NCI-H460 (cell line): ENCODE results near the gene NFIA. TPM values are rescaled to one million over a fixed set of nuclear protein-coding genes. Genes with fewer than 3 reads are reported as not detected.

Experiments
- DNase-seq: peaks from one replicate; pipeline ENCODE4 v3.0.0-alpha.2; 2016; ENCODE audit warnings: low read depth; ENCODE audit errors: extremely low read depth
- total RNA-seq: library from RNA; depleted of rRNA; stranded (reverse); fragments of >200 nt; shearing (Covaris generic); gene quantifications from 2 replicates; pipeline ENCODE4 v1.2.3, GENCODE V29; 2014

Gene NFIA
- total RNA-seq, 1 experiment from 2014 or later: 16.9 TPM

- DNase-seq: no peak
Measured at GRCh38 chr1:61098333-61098732, 16.0 kb downstream of the NFIA start.

GRCh38 chr1:61098906-61099437 lies 16.6 kb downstream of the NFIA start:
- DNase-seq: no peak

- DNase-seq: no peak
Measured at GRCh38 chr1:61100578-61100977, 18.2 kb downstream of the NFIA start.

- no peak for DNase-seq
Measured at GRCh38 chr1:61101536-61101935, 19.2 kb downstream of the NFIA start.

- DNase-seq: no peak
Measured at GRCh38 chr1:61102041-61102440, 19.7 kb downstream of the NFIA start.

GRCh38 chr1:61102621-61103020 lies 20.3 kb downstream of the NFIA start:
- no peak for DNase-seq

- DNase-seq: no peak
Measured at GRCh38 chr1:61104220-61104671, 21.9 kb downstream of the NFIA start.

- DNase-seq: no peak
Measured at GRCh38 chr1:61107638-61108037, 25.3 kb downstream of the NFIA start.

GRCh38 chr1:61109158-61109557 lies 26.8 kb downstream of the NFIA start:
- DNase-seq: no peak

- no peak for DNase-seq
Measured at GRCh38 chr1:61109910-61110309, 27.5 kb downstream of the NFIA start.

- DNase-seq: no peak
Measured at GRCh38 chr1:61110554-61110953, 28.2 kb downstream of the NFIA start.

- DNase-seq: no peak
Measured at GRCh38 chr1:61111084-61112004, 29.0 kb downstream of the NFIA start.

- DNase-seq: no peak
Measured at GRCh38 chr1:61114178-61114870, 32.0 kb downstream of the NFIA start.

GRCh38 chr1:61115436-61115835 lies 33.1 kb downstream of the NFIA start:
- no peak for DNase-seq

- no peak for DNase-seq
Measured at GRCh38 chr1:61116421-61116820, 34.1 kb downstream of the NFIA start.

GRCh38 chr1:61117283-61117682 lies 34.9 kb downstream of the NFIA start:
- DNase-seq: no peak

- DNase-seq: no peak
Measured at GRCh38 chr1:61119085-61119484, 36.7 kb downstream of the NFIA start.

- no peak for DNase-seq
Measured at GRCh38 chr1:61120246-61120840, 38.0 kb downstream of the NFIA start.

GRCh38 chr1:61120998-61121397 lies 38.6 kb downstream of the NFIA start:
- DNase-seq: peak; percentile 69

- no peak for DNase-seq
Measured at GRCh38 chr1:61121631-61122030, 39.3 kb downstream of the NFIA start.

GRCh38 chr1:61122389-61122788 lies 40.0 kb downstream of the NFIA start:
- DNase-seq: no peak
